ENCODE data around the gene PLEKHF1.

PLEKHF1 gene

GRCh38 chr19:29681422-29682235 is 16.4 kb downstream of the PLEKHF1 start:
- DNase-seq = no peak

- DNase-seq = no peak
Observed at GRCh38 chr19:29682236-29682895, 17.1 kb downstream of the PLEKHF1 start.

GRCh38 chr19:29683009-29683408 is 17.7 kb downstream of the PLEKHF1 start:
- DNase-seq = no peak

GRCh38 chr19:29685326-29685725 is 20.1 kb downstream of the PLEKHF1 start:
- no peak for DNase-seq

GRCh38 chr19:29686285-29686805 is 21.1 kb downstream of the PLEKHF1 start:
- DNase-seq = no peak

- DNase-seq = no peak
Observed at GRCh38 chr19:29687244-29687896, 22.1 kb downstream of the PLEKHF1 start.

- DNase-seq = no peak
Observed at GRCh38 chr19:29687897-29688728, 22.9 kb downstream of the PLEKHF1 start.

GRCh38 chr19:29690842-29691241 is 25.6 kb downstream of the PLEKHF1 start:
- no peak for DNase-seq

GRCh38 chr19:29694161-29694560 is 28.9 kb downstream of the PLEKHF1 start:
- DNase-seq = no peak

- DNase-seq = no peak
Observed at GRCh38 chr19:29694669-29695627, 29.7 kb downstream of the PLEKHF1 start.

- no peak for DNase-seq
Observed at GRCh38 chr19:29695765-29696564, 30.7 kb downstream of the PLEKHF1 start.

GRCh38 chr19:29696565-29696846 is 31.2 kb downstream of the PLEKHF1 start:
- DNase-seq = no peak

- DNase-seq = no peak
Observed at GRCh38 chr19:29697523-29698261, 32.4 kb downstream of the PLEKHF1 start.

GRCh38 chr19:29699861-29700260 is 34.6 kb downstream of the PLEKHF1 start:
- no peak for DNase-seq

GRCh38 chr19:29700498-29700897 is 35.2 kb downstream of the PLEKHF1 start:
- DNase-seq = no peak

GRCh38 chr19:29702161-29702962 is 37.1 kb downstream of the PLEKHF1 start:
- no peak for DNase-seq

- DNase-seq = no peak
Observed at GRCh38 chr19:29702963-29703320, 37.7 kb downstream of the PLEKHF1 start.

- DNase-seq = no peak
Observed at GRCh38 chr19:29704562-29705558, 39.6 kb downstream of the PLEKHF1 start.
